Measurements from ENCODE around the gene RRM1.
"Not testable (repeated sequence)": the region's sequence is repeated elsewhere in the genome, so short reads cannot be mapped to it uniquely, and the experiment has no call there.

Gene RRM1

GRCh38 chr11:4167758-4168157, 73.2 kb downstream of the RRM1 start:
- H3K4me3 ChIP-seq (ENCODE audit: low read depth, low read length): no peak overlapping the region
- DNase-seq (ENCODE audit: low read depth): no peak
- no peak for TF ChIP-seq CTCF (IDR thresholded peaks at IDR 0.05; ENCODE audit: insufficient read depth, low read depth, low read length, missing control alignments)

GRCh38 chr11:4175620-4176350, 81.2 kb downstream of the RRM1 start:
- not testable (repeated sequence) for H3K4me3 ChIP-seq (ENCODE audit: low read depth, low read length); DNase-seq (ENCODE audit: low read depth)

GRCh38 chr11:4178813-4179662, 84.4 kb downstream of the RRM1 start:
- H3K4me3 ChIP-seq (ENCODE audit: low read depth, low read length): no peak overlapping the region
- TF ChIP-seq CTCF (IDR thresholded peaks at IDR 0.05; ENCODE audit: insufficient read depth, low read depth, low read length, missing control alignments): no peak
- no peak for DNase-seq (ENCODE audit: low read depth)

- no peak for DNase-seq (ENCODE audit: low read depth)
- TF ChIP-seq CTCF (IDR thresholded peaks at IDR 0.05; ENCODE audit: insufficient read depth, low read depth, low read length, missing control alignments): no peak
- no peak overlapping the region for H3K4me3 ChIP-seq (ENCODE audit: low read depth, low read length)
Observed at GRCh38 chr11:4180441-4181183, 86.0 kb downstream of the RRM1 start.

- DNase-seq (ENCODE audit: low read depth): peak; percentile 71
- no peak overlapping the region for H3K4me3 ChIP-seq (ENCODE audit: low read depth, low read length)
- peak; percentile 78 for TF ChIP-seq CTCF (IDR thresholded peaks at IDR 0.05; ENCODE audit: insufficient read depth, low read depth, low read length, missing control alignments)
Observed at GRCh38 chr11:4181782-4182721, 87.5 kb downstream of the RRM1 start.

GRCh38 chr11:4183410-4184057, 88.9 kb downstream of the RRM1 start:
- no peak for DNase-seq (ENCODE audit: low read depth)
- no peak overlapping the region for H3K4me3 ChIP-seq (ENCODE audit: low read depth, low read length)
- no peak for TF ChIP-seq CTCF (IDR thresholded peaks at IDR 0.05; ENCODE audit: insufficient read depth, low read depth, low read length, missing control alignments)
